Non-pigmented ciliary epithelial cell (primary cell): ENCODE results near the gene AGRP.
A peak's percentile ranks its signal among the peaks of the same experiment; 100 is the strongest.
"Not testable (repeated sequence)": the region's sequence is repeated elsewhere in the genome, so short reads cannot be mapped to it uniquely, and the experiment has no call there.

Source experiments
- DNase-seq: peaks from one replicate; pipeline ENCODE4 v3.0.0-alpha.2; 2010; ENCODE audit warnings: low read depth

The AGRP gene

DNA sequence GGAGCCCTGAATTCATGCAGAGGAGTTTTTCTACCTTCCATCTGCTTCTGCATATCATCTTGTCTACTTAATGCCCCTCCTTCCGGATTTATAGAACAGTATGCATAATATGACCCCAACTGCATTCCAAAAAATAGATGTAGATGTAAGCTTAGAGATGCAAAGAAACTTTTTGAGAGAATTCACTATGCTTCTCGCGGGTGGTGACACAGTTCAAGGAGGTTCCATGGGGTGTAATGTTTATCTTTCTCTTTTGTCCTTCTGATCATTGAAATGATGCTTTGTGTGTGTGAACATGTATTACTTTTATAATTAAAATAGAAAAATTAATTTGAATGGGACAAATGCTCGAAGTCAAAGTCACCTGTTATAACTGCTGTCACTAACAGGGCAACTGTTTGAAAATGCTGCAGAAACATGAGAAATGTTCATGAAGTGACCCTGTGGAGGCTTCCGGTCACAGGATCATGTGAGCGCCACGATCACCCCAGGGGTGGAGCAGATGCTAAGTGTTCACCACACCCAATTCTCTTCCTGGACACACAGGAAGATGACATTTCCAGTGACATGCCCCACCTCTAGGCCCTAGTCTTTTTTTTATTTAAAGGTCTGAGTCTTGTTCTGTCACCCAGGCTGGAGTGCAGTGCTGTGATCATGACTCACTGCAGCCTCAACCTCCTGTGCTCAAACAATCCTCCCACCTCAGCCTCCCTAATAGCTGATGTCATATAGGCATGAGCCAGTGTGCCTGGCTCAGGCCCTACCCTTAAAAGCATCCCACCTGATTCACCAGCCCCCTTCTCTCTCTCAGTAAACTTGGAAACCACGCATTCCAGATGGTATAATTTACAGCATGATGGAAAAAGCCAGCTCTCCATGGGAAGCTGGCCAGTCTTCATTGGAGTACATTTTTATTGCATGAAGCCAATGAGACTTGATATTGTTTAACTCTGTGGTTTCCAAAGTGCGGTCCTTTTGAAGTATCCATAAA lies 21.0 kb upstream of the AGRP start:
- DNase-seq, result no peak

DNA sequence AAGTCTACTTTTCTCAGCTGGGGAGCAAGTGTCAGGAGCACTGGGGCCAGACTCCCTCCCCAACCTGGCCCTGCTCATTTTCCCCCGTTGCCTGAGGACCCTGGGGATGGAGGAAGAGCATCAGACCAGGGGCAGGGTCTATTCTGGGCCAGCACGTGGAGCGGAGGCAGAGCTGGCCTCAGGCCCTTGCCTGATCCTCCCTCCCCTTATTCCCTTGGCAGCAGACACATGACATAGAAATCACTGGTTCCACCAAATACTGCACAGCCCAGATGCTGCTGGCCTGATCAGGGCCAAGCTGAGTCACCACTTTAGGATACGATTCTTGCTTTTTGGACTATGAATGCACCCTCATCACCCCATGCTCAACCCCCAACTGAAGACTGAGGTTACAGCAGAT lies 15.8 kb upstream of the AGRP start:
- DNase-seq, result no peak

DNA sequence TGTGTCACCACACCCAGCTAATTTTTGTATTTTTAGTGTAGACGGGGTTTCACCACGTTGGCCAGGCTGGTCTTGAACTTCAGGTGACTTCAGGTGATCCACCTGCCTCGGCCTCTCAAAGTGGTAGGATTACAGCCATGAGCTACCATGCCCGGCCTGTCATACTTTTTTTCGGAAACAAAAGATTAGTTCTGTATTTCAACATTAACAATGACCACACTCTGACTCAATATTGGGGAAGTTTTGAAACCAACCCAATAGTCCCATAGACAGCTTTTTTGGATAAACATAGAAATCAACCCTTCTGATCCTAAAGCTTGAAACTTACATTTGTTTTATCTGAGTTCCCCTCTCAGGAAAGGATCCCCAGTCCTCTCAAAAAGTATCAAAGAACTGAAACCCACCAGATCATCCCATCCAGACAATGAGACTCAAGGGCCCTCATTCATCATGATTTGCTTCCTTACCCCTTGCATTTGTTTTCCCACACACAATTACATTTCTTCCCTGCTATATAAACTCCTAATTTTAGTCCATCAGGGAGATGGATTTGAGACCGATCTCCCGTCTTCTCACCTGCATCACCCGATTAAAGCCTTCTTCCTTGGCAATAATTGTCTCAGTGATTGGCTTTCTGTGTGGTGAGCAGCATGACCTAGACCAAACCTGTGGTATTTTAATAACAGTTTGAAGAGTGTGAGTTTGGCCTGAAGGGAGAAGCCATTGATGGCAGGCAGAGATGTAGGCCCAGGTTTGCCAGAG lies 7.2 kb upstream of the AGRP start:
- DNase-seq, result no peak

- DNase-seq, result no peak
Observed at GRCh38 chr16:67489401-67490083, 6.2 kb upstream of the AGRP start.

DNA sequence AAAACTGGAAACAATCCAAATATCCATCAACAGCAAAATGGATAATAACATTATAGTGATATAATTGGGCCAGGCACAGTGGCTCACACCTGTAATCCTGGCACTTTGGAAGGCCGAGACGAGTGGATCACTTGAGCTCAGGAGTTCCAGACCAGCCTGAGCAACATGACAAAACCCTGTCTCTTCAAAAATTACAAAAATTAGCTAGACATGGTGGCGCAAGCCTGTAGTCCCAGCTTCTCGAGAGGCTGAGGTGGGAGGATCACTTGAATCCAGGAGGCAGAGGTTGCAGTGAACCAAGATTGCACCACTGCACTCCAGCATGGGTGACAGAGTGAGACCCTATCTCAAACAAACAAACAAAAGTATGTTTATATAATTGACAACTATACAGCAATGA lies 4.2 kb upstream of the AGRP start:
- DNase-seq, result not testable (repeated sequence)

DNA sequence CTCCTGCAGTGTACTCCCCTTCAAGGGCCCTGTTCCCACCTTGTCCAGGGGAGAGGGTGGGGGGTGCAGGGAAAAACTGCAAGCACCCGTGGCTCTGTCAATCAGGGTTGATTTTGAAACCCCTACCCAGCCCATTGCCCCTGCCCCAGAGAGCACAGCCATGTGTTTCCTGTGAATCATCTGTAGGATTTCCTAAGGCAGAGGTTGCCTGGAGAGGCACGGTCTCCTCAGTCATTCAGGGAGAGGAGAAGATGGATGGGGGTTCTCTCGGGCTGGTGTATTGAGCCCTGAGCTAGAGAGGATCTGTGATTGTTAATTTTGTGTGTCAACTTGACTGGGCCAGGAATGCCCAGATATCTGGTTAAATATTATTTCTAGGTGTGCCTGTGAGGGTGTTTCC lies 3.5 kb upstream of the AGRP start:
- no peak for DNase-seq

- DNase-seq, result no peak
Observed at GRCh38 chr16:67483731-67484525, 581 bp upstream of the AGRP start.

DNA sequence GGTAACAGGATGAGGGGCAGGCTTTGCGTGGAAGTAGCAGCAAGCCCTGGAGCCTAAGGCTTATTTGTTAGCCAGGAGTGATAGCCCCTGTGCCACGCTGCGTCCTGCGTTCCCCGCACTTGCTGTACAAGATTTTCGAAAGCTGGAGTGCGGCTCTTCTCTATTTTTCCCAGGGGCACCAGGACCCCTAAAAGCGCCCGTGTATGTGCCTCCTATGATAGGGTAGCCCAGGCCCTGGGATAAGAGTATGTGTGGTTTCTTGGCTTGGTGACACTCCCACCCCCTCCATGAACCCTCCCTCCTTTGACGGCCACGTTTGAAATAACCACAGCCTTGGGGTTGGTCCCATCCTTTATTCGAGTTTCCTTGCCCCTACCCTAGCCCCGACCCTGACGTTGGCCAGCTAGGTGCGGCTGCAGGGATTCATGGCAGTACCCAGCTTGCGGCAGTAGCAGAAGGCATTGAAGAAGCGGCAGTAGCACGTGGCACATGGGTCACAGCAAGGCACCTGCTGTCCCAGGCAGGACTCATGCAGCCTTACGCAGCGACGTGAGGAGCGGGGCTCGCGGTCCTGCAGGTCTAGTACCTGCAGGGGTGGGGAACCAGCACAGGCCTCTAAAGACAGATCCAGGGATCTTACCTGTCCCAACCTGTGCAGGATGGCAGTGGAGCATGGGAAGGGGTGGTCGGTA lies 968 bp downstream of the AGRP start:
- DNase-seq, result no peak

- DNase-seq, result no peak
Observed at GRCh38 chr16:67481561-67482232, 1.6 kb downstream of the AGRP start.

DNA sequence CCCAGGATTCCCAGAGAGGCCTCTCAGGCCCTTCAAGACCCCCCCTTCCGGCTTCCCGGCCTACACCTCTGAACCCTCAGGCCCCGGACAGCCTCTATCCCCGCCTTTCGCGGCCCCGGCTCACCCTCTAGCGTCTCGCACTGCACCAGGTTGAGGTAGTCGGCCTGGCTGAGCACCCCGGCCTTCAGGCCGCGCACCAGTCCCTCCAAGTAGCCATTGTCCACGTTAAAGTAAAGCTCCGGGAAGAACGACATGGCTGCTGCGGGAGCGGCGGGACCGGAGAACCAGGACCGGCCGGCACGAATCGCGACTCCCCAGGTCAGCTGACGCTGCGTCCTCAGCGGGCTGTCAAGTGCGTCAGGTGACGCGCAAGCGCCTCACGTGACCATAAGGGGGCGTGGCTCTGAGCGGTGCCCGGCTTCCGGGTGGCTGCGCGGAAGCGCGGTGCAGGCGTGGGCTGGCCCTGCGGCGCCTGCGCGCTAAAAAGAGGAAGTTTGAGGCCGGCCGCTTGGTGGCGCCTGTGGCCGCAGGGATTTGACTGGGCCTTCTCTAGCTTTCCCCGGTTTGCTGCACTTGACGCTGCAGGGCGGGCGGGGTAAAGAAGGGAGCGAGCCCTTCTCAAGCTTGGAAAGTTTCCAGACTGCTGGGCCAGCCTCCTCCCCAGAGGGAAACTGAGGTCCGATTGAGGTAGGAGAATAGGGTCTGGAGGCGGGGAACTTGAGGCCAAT lies 2.4 kb downstream of the AGRP start, which contains the start of gene ATP6V0D1:
ATP6V0D1 (minus strand) TSS at position 325 of the 728 bp plus-strand sequence; CDS start at position 254, 71 bp downstream.
- DNase-seq, result peak; percentile 83

DNA sequence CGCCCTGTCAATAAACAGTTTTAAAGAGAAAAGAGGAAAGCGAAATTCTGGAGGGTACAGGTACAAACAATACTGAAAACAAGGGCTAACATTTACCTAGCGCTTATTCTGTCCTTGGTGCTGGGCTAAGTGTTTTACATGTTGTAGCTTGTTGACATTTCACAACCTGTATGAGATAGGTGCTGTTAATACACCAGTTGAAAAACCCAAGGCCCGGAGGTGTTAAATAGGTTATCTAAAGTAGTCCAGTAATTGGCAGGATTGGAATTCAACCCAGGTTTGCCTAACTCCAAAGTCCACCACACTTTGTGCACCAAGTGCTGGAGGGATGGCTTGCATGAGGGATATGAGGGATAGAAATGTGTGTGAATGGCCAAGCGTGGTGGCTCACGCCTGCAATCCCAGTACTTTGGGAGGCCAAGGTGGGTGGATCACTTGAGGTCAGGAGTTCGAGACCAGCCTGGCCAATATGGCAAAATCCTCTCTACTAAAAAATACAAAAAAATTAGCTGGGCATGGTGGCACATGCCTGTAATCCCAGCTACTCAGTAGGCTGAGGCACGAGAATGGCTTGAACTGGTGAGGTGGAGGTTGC lies 5.3 kb downstream of the AGRP start:
- DNase-seq, result no peak

GRCh38 chr16:67474551-67475455 lies 8.5 kb downstream of the AGRP start:
- DNase-seq, result no peak

DNA sequence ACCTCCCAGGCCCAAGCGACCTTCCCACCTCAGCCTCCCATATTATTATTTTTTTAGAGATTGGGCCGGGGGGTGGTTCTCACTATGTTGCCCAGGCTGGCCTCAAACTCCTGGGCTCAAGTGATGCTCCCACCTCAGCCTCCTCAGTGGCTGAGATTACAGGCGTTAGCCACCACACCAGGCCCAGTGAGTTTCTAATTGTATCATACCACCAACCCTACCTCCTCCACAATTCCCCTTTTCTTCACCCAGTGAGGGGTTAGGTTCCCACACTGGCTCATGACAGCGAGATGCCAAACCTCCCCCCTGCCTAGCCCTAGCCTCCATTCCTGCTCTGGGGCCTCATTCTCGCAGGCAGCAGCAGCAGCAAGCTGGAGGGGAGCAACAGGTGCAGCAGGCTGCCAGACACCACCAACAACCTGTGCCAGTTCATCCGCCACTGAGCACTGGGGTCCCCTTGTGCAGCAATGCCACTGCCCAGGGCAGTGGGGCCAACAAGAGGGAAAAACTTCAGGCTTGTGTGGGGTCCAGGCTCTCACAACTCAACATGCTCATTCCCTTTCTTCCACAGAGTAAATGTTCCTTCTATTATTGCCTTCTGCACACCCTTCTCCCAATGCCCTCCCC lies 11.5 kb downstream of the AGRP start:
- no peak for DNase-seq

DNA sequence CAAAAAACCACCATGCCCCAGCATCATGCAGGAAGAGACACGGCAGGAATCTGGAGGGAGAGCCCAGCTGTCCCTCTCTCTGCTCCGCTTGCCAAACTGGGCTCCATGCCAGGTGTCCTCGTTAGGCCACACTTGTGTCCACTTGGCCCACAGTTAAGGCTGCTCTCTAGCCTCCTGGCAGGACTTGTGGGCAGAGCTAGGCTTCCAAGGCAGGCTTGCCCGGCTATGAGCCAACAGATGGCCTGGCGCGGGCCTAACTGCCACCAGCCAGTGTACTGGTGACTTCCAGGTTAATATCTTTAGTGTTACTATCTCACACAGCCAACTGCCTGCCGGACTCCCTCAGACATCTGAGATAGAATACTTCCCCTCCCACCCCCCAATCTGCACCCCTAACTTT lies 13.0 kb downstream of the AGRP start:
- no peak for DNase-seq

DNA sequence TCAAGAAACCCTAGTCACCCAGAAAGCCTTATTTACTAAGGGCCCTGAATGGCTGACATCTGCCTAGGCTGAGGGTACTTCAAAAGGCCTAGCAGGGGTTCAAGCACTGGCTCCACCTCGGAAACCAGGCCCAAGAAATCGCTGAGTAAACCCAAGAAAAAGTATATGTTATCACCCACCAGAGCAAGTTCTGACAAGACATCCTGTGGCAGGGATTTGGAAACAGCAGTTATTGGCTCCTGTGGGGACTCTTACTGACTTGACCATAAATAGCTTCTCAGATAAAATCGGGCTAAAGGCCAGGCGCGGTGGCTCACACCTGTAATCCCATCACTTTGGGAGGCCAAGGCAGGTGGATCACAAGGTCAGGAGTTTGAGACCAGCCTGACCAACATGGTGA lies 14.6 kb downstream of the AGRP start:
- no peak for DNase-seq

DNA sequence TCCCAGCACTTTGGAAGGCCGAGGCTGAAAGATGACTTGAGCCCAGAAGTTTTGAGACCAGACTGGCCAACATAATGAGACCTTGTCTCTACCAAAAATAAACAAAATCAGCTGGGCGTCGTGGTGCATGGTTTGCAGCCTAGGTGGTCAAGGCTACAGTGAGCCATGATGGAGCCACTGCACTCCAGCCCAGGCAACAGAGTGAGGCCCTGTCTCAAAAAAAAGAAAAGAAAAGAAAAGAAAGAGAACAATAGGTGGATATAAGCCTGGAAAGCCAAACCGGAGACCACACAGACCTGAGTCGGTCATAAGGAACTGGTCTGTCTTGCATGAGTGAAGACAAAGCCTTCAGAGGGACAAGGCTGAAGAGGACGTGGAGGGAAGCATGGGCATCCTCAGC lies 16.8 kb downstream of the AGRP start:
- no peak for DNase-seq

- DNase-seq, result no peak
Observed at GRCh38 chr16:67464565-67464964, 18.8 kb downstream of the AGRP start.

GRCh38 chr16:67463691-67464090 lies 19.7 kb downstream of the AGRP start:
- no peak for DNase-seq
